Measurements from ENCODE around the gene PCDHGB4. TPM values are rescaled to one million over a fixed set of nuclear protein-coding genes. Genes with fewer than 3 reads are reported as not detected.
"Not testable (repeated sequence)": the region's sequence is repeated elsewhere in the genome, so short reads cannot be mapped to it uniquely, and the experiment has no call there.

The PCDHGB4 gene
- total RNA-seq, 1 donor from 2014 or later = 31.0 TPM

GRCh38 chr5:141403387-141403786 is 15.9 kb downstream of the PCDHGB4 start:
- no peak for TF ChIP-seq CTCF (IDR thresholded peaks at IDR 0.05; ENCODE audit: unreplicated experiment)
- DNase-seq (ENCODE audit: low spot score in 2 of 2, unreplicated experiment in 2 of 2) = no peak
- Mint-ChIP-seq H3K27me3 (ENCODE audit: low read depth) (no peaks in the 10 kb centered on the region), H3K4me3 (no peak overlapping the region), H3K27ac (no peak overlapping the region), H3K4me1 (peaks cover 2% of the 10 kb centered on the region), H3K36me3 (peaks cover 56% of the 10 kb centered on the region), H3K9me3 (peaks cover 52% of the 10 kb centered on the region)

DNA sequence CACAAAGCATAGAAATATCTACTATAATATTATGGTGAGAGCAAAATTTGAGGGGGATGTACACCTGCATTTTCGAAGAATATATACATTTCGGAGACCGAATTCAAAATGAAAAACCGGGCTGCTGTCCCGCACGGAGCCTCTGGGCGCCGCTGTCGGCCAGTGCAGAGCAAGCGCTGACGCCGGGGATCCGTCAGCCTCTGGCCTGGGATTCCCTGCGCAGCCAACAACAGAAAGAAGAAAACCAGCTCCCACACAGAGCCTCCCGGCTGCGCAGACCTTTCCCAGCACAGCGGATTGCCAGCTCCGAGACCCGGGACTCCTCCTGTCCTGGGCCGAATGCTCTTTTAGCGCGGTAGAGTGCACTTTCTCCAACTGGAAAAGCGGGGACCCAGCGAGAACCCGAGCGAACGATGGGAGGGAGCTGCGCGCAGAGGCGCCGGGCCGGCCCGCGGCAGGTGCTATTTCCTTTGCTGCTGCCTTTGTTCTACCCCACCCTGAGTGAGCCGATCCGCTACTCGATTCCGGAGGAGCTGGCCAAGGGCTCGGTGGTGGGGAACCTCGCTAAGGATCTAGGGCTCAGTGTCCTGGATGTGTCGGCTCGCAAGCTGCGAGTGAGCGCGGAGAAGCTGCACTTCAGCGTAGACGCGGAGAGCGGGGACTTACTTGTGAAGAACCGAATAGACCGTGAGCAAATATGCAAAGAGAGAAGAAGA is 20.4 kb downstream of the PCDHGB4 start, which contains the start of gene PCDHGB6:
PCDHGB6 (plus strand) TSS at position 232 of the 716 bp plus-strand sequence; CDS start at position 414, 182 bp downstream.
- H3K9me3 Mint-ChIP-seq = peaks cover 44% of the 10 kb centered on the region
- peak within 1 kb of the TSS; percentile 98 for H3K27ac Mint-ChIP-seq
- not testable (repeated sequence) for H3K27me3 Mint-ChIP-seq (ENCODE audit: low read depth)
- peak; percentile 62 to 85 for DNase-seq (ENCODE audit: low spot score in 2 of 2, unreplicated experiment in 2 of 2)
- H3K4me1 Mint-ChIP-seq = peaks cover 12% of the 10 kb centered on the region
- peak; percentile 87 for TF ChIP-seq CTCF (IDR thresholded peaks at IDR 0.05; ENCODE audit: unreplicated experiment)
- peaks cover 59% of the 10 kb centered on the region for H3K36me3 Mint-ChIP-seq
- H3K4me3 Mint-ChIP-seq = peak within 1 kb of the TSS; percentile 91

- H3K9me3 Mint-ChIP-seq = peaks cover 46% of the 10 kb centered on the region
These were observed 22.3 kb downstream of the PCDHGB4 start for GRCh38 chr5:141409598-141410306.

GRCh38 chr5:141411575-141411974 is 24.1 kb downstream of the PCDHGB4 start:
- Mint-ChIP-seq H3K4me1 (peaks cover 19% of the 10 kb centered on the region), H3K9me3 (peaks cover 47% of the 10 kb centered on the region), H3K36me3 (peaks cover 69% of the 10 kb centered on the region), H3K4me3 (peak overlapping the region; percentile 30), H3K27me3 (ENCODE audit: low read depth) (no peaks in the 10 kb centered on the region), H3K27ac (no peak overlapping the region)
- DNase-seq (ENCODE audit: low spot score in 2 of 2, unreplicated experiment in 2 of 2) = no peak
- no peak for TF ChIP-seq CTCF (IDR thresholded peaks at IDR 0.05; ENCODE audit: unreplicated experiment)

More at GRCh38 chr5:141409598-141410306, 22.3 kb downstream of the PCDHGB4 start:
- Mint-ChIP-seq H3K36me3 (peaks cover 66% of the 10 kb centered on the region), H3K27ac (no peak overlapping the region), H3K4me1 (peaks cover 19% of the 10 kb centered on the region), H3K27me3 (ENCODE audit: low read depth) (no peaks in the 10 kb centered on the region), H3K4me3 (no peak overlapping the region)
- no peak for DNase-seq (ENCODE audit: low spot score in 2 of 2, unreplicated experiment in 2 of 2)
- no peak for TF ChIP-seq CTCF (IDR thresholded peaks at IDR 0.05; ENCODE audit: unreplicated experiment)

DNA sequence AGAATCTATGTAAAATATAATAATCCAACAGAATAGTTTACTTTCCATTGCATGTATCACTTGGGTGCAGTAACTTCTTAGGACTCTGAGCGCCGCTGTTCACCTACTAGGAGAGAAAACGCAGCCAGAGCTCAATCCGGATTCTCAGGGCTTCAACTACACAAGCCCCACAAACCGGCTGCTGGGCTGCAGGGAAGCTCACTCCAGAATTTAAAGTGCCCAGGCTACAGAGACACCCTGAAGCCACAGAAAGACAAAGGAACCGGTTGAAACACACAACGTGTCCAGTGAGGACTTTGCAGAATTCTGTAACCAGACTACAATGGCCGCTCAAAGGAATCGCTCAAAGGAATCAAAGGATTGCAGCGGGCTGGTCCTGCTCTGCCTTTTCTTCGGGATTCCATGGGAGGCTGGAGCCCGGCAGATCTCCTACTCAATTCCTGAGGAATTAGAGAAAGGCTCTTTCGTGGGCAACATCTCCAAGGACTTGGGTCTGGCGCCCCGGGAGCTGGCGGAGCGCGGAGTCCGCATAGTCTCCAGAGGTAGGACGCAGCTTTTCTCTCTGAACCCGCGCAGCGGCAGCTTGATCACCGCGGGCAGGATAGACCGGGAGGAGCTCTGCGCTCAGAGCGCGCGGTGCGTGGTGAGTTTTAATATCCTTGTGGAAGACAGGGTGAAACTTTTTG is 25.5 kb downstream of the PCDHGB4 start, which contains the start of gene PCDHGA10:
PCDHGA10 (plus strand) TSS at position 134 of the 686 bp plus-strand sequence; CDS start at position 323, 189 bp downstream.
- TF ChIP-seq CTCF (IDR thresholded peaks at IDR 0.05; ENCODE audit: unreplicated experiment) = peak; percentile 43
- Mint-ChIP-seq H3K27me3 (ENCODE audit: low read depth) (no peaks in the 10 kb centered on the region), H3K9me3 (peaks cover 51% of the 10 kb centered on the region), H3K27ac (peak within 1 kb of the TSS; percentile 86), H3K4me1 (peaks cover 19% of the 10 kb centered on the region), H3K36me3 (peaks cover 70% of the 10 kb centered on the region), H3K4me3 (peak within 1 kb of the TSS; percentile 81)
- DNase-seq (ENCODE audit: low spot score in 2 of 2, unreplicated experiment in 2 of 2) = peak in 1 of 2 experiments; percentile 48

All from mesothelial cell of epicardium (in vitro differentiated cells).